Keratinocyte (primary cell): ENCODE measurements around the gene CFAP43. TPM values are rescaled to one million over a fixed set of nuclear protein-coding genes. Genes with fewer than 3 reads are reported as not detected.

ENCODE experiments used
- DNase-seq: peaks from one replicate; pipeline ENCODE4 v3.0.0-alpha.2; 2011; ENCODE audit warnings: low read depth, missing footprints, low spot score
- FAIRE-seq: peaks from 2 replicates; lab custom pipeline; 2011; peaks lifted over from hg19 to GRCh38; lab: Jason Lieb, UNC
- H2AFZ ChIP-seq: 2 replicates; pipeline ENCODE4 v1.6.0; 2012; ENCODE audit warnings: low read length, control low read depth, inconsistent platforms; ENCODE audit not compliant: control insufficient read depth
- H3K27ac ChIP-seq: 2 replicates; pipeline ENCODE4 v1.5.1; 2011; ENCODE audit warnings: low read length; ENCODE audit not compliant: control insufficient read depth, insufficient read depth
- H3K27me3 ChIP-seq: 3 replicates; pipeline ENCODE4 v1.6.0; 2011; ENCODE audit warnings: low read length; ENCODE audit not compliant: control insufficient read depth, insufficient read depth; ENCODE audit errors: extremely low read depth
- H3K36me3 ChIP-seq, 2 experiments: 2 replicates in 1 of 2; 3 replicates in 1 of 2; pipeline ENCODE4 v1.5.1; 2011; ENCODE audit warnings: low read length in 2 of 2, mild to moderate bottlenecking in 1 of 2; ENCODE audit not compliant: control insufficient read depth in 2 of 2, insufficient read depth in 2 of 2; ENCODE audit errors: extremely low read depth in 1 of 2
- H3K4me1 ChIP-seq: 3 replicates; pipeline ENCODE4 v1.5.1; 2011; ENCODE audit warnings: low read length; ENCODE audit not compliant: control insufficient read depth, insufficient read depth; ENCODE audit errors: extremely low read depth
- H3K4me2 ChIP-seq: 3 replicates; pipeline ENCODE4 v1.6.0; 2011; ENCODE audit warnings: low read depth, low read length; ENCODE audit not compliant: control insufficient read depth, insufficient read depth; ENCODE audit errors: extremely low read depth
- H3K4me3 ChIP-seq, 3 experiments: fragments of 200-600 bp in 1 of 3; sonication (generic) in 1 of 3; 2 replicates in 2 of 3; 3 replicates in 1 of 3; pipeline ENCODE4 v1.5.1; 2011 to 2016; ENCODE audit warnings: low read length in 3 of 3, mild to moderate bottlenecking in 3 of 3, control low read depth in 2 of 3, inconsistent platforms in 1 of 3, low read depth in 1 of 3, mixed read lengths in 1 of 3, mixed run types in 1 of 3, moderate library complexity in 1 of 3; ENCODE audit not compliant: control insufficient read depth in 2 of 3, insufficient read depth in 2 of 3; ENCODE audit errors: extremely low read depth in 1 of 3
- H3K79me2 ChIP-seq: 2 replicates; pipeline ENCODE4 v1.6.0; 2012; ENCODE audit warnings: low read length; ENCODE audit not compliant: control insufficient read depth, insufficient read depth
- H3K9ac ChIP-seq: 3 replicates; pipeline ENCODE4 v1.6.0; 2011; ENCODE audit warnings: low read length; ENCODE audit not compliant: control insufficient read depth, insufficient read depth; ENCODE audit errors: extremely low read depth
- H3K9me1 ChIP-seq: 3 replicates; pipeline ENCODE4 v1.6.0; 2011; ENCODE audit warnings: low read length; ENCODE audit not compliant: control insufficient read depth, insufficient read depth; ENCODE audit errors: extremely low read depth
- H3K9me3 ChIP-seq: 2 replicates; pipeline ENCODE4 v1.5.1; 2012; ENCODE audit warnings: low read depth, low read length; ENCODE audit not compliant: control insufficient read depth
- H4K20me1 ChIP-seq: 3 replicates; pipeline ENCODE4 v1.6.0; 2011; ENCODE audit warnings: low read length; ENCODE audit not compliant: control insufficient read depth, insufficient read depth; ENCODE audit errors: extremely low read depth
- EZH2 ChIP-seq: IDR thresholded peaks from one replicate; pipeline ENCODE4 v1.6.1; 2012; ENCODE audit warnings: inconsistent platforms, mild to moderate bottlenecking, low read length, moderate library complexity
- dilution Hi-C: fragments of 300-500 bp; cut with MboI; formaldehyde crosslinking; loops from one replicate; pipeline ENCODE4 v1.7.0; 2020; ENCODE audit warnings: low sequenced_read_pairs; ENCODE audit not compliant: extremely low pct_ligation_motif_present
- polyA plus RNA-seq, 5 experiments: library from polyadenylated mRNA; depleted of rRNA in 3 of 5; stranded (reverse) in 3 of 5; stranded (forward) in 1 of 5; unstranded in 1 of 5; fragments of >200 nt; gene quantifications; 1 replicate in 1 of 5; 2 replicates in 3 of 5; 3 replicates in 1 of 5; pipeline versions ENCODE4 v1.2.1 to v1.2.3, GENCODE V29; 2011 to 2012; ENCODE audit warnings: missing spikeins in 2 of 5, low read depth in 1 of 5, low replicate concordance in 1 of 5
- TF ChIP-seq, protein P1 (sequence below), 3 experiments: IDR thresholded peaks in 1 of 3; conservative IDR thresholded peaks in 1 of 3; optimal IDR thresholded peaks in 1 of 3; 2 replicates in 2 of 3; 3 replicates in 1 of 3; pipeline versions ENCODE3 to v1.5.1; 2011; ENCODE audit warnings: low read length in 3 of 3, mild to moderate bottlenecking in 3 of 3, moderate library complexity in 2 of 3, control low read depth in 1 of 3, inconsistent platforms in 1 of 3; ENCODE audit not compliant: insufficient read depth in 2 of 3; ENCODE audit errors: extremely low read depth in 1 of 3

The CFAP43 gene
- polyA plus RNA-seq, 1 donor (not counting 4 experiments of a cell fraction or from before 2014, with no cell fraction given), result 0.25 TPM

DNA sequence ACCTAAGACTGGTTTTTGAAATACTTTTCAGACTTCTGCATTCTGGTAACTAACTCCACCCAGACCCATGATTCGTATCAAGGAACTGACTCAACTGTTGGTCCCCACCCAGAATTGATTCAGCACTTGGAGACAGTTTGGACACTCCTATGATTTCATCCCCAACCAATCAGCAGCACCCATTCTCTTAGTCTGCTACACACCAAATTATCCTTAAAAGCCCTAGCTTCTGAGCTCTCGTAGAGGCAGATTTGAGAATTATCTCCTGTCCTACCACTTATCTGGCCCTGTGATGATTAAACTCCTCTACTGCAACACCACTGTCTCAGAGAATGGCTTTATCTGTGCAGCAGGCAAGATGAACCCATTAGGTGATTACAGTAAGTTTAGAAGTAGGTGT lies 14.8 kb upstream of the CFAP43 start:
- Histone ChIP-seq H3K9ac (no peak overlapping the region), H3K27ac (no peak overlapping the region), H3K9me1 (no peaks in the 10 kb centered on the region), H3K4me3 (no peak overlapping the region), H3K4me1 (peaks cover 4% of the 10 kb centered on the region), H3K27me3 (no peaks in the 10 kb centered on the region), H2AFZ (no peak overlapping the region), H3K36me3 (no peaks in the 10 kb centered on the region), H4K20me1 (no peaks in the 10 kb centered on the region), H3K9me3 (no peaks in the 10 kb centered on the region), H3K4me2 (no peak overlapping the region), H3K79me2 (no peaks in the 10 kb centered on the region)
- dilution Hi-C loops, result no loop called here
- DNase-seq (no peak), FAIRE-seq (no peak)
- TF ChIP-seq, protein P1, sequence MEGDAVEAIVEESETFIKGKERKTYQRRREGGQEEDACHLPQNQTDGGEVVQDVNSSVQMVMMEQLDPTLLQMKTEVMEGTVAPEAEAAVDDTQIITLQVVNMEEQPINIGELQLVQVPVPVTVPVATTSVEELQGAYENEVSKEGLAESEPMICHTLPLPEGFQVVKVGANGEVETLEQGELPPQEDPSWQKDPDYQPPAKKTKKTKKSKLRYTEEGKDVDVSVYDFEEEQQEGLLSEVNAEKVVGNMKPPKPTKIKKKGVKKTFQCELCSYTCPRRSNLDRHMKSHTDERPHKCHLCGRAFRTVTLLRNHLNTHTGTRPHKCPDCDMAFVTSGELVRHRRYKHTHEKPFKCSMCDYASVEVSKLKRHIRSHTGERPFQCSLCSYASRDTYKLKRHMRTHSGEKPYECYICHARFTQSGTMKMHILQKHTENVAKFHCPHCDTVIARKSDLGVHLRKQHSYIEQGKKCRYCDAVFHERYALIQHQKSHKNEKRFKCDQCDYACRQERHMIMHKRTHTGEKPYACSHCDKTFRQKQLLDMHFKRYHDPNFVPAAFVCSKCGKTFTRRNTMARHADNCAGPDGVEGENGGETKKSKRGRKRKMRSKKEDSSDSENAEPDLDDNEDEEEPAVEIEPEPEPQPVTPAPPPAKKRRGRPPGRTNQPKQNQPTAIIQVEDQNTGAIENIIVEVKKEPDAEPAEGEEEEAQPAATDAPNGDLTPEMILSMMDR (optimal IDR thresholded peaks at IDR 0.05 in 1 of 3, IDR thresholded peaks at IDR 0.05 in 1 of 3, conservative IDR thresholded peaks at IDR 0.05 in 1 of 3; ENCODE audit: extremely low read depth in 1 of 3, insufficient read depth in 2 of 3, low read length in 3 of 3), result no peak
- no peak for TF ChIP-seq EZH2

- no peaks in the 10 kb centered on the region for H3K9me3 ChIP-seq
- no peak overlapping the region for H3K9ac ChIP-seq
- no peak overlapping the region for H3K27ac ChIP-seq
- no peak overlapping the region for H2AFZ ChIP-seq
- H3K4me3 ChIP-seq, result no peak overlapping the region
- DNase-seq (no peak), FAIRE-seq (no peak)
- no peak overlapping the region for H3K4me2 ChIP-seq
- no peaks in the 10 kb centered on the region for H3K9me1 ChIP-seq
- TF ChIP-seq, protein P1 (optimal IDR thresholded peaks at IDR 0.05 in 1 of 3, IDR thresholded peaks at IDR 0.05 in 1 of 3, conservative IDR thresholded peaks at IDR 0.05 in 1 of 3; ENCODE audit: extremely low read depth in 1 of 3, insufficient read depth in 2 of 3, low read length in 3 of 3), result no peak
- no peak for TF ChIP-seq EZH2
- no peaks in the 10 kb centered on the region for H3K27me3 ChIP-seq
- H4K20me1 ChIP-seq, result no peaks in the 10 kb centered on the region
- no peaks in the 10 kb centered on the region for H3K36me3 ChIP-seq
- no peaks in the 10 kb centered on the region for H3K79me2 ChIP-seq
- H3K4me1 ChIP-seq, result peaks cover 4% of the 10 kb centered on the region
- dilution Hi-C loops, result no loop called here
Measured at GRCh38 chr10:104245066-104245632, 13.0 kb upstream of the CFAP43 start.
